ENCODE results near the gene EPN2. TPM values are rescaled to one million over a fixed set of nuclear protein-coding genes. Genes with fewer than 3 reads are reported as not detected.
A peak's percentile ranks its signal among the peaks of the same experiment; 100 is the strongest.

EPN2 gene
- polyA plus RNA-seq, 1 experiment: 21.2 TPM

DNA sequence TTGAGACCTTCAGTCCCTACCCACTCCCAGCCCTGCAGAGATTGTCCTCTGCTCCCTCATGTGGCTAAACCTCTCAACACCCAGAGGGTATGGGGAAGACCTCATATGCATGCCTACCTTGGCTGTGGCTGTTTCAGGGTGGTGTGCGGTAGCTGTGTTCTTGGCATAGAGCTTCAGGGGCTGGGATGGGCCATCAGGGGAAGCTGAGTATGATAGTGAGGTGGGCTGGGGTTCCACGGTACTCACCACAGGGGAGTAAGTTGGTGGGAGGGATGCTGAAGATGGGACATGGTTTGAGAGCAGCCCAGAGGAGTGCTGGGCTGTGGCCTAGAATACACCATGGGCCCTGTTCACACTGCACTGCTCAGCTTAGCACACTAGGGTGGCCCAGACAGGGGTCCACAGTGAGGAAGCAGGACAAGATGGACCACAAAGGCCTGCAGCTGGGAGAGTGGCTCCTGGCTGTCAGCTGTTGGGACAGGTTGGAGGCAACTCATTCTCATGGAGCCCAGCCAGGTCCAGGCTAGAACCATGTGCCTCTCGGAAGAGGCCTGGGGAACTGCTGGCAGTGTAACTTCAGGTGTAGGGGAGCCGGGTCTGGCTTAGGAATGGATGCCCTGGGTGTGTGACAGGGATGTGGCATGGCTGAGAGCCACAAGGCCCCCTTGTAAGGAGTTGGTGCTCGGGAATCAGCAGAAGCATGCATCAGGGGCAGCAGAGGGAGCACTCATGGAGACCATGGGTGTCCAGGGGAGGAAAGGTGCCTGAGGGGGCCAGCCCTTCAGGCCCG lies 146.7 kb downstream of the EPN2 start:
- Histone ChIP-seq H3K4me3 (ENCODE audit: low read depth, low read length) (no peak overlapping the region), H3K27me3 (ENCODE audit: control insufficient read depth, insufficient read depth, low read length) (no peaks in the 10 kb centered on the region), H3K36me3 (ENCODE audit: control insufficient read depth, insufficient read depth, low read length) (peaks cover 40% of the 10 kb centered on the region)
- DNase-seq (ENCODE audit: low read depth): no peak
- TF ChIP-seq, protein P1, sequence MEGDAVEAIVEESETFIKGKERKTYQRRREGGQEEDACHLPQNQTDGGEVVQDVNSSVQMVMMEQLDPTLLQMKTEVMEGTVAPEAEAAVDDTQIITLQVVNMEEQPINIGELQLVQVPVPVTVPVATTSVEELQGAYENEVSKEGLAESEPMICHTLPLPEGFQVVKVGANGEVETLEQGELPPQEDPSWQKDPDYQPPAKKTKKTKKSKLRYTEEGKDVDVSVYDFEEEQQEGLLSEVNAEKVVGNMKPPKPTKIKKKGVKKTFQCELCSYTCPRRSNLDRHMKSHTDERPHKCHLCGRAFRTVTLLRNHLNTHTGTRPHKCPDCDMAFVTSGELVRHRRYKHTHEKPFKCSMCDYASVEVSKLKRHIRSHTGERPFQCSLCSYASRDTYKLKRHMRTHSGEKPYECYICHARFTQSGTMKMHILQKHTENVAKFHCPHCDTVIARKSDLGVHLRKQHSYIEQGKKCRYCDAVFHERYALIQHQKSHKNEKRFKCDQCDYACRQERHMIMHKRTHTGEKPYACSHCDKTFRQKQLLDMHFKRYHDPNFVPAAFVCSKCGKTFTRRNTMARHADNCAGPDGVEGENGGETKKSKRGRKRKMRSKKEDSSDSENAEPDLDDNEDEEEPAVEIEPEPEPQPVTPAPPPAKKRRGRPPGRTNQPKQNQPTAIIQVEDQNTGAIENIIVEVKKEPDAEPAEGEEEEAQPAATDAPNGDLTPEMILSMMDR (IDR thresholded peaks at IDR 0.05; ENCODE audit: insufficient read depth, low read depth, low read length): no peak
- ChIA-PET CTCF (interaction anchor here (1.5 to 10.2 kb wide), 4 partner anchors 10 to 64 kb away, joined by 4 to 78 read pairs (median 7); partner anchors contain the start of gene RNF112), POLR2A (no interaction called here)

DNA sequence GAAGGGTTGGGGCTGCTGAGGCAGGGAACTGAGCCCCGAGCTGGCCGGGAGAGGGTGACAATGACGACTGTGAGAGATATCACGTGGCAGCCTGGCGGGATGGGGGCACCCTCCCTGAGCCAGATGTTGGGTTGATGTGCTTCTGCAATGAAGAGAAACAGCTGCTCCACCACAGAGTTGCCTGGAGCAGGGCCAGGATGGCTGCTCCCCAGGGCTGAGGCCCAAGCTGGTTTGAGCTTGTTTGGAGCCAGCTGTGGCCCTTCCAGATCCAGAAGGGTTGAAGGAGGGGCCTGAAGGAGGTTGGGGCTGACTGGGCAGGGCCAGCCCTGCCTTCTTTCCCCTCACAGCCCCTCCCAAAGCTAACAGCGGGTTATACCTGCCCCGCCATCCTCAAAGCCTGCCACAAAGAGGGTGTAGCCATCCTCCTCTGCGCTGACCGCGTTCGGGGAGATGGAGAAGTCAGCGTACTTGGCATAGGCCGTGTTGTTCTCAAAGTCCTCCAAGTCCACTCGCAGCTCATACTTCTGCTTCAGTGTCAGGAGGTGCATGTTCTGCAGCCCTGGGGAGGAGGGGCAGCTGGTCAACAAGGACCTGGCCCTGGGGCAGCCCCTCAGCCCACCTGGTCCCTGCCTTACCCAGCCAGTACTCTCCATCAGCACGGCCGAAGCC lies 147.7 kb downstream of the EPN2 start:
- peak; percentile 64 for DNase-seq (ENCODE audit: low read depth)
- TF ChIP-seq, protein P1 (IDR thresholded peaks at IDR 0.05; ENCODE audit: insufficient read depth, low read depth, low read length): no peak
- Histone ChIP-seq H3K27me3 (ENCODE audit: control insufficient read depth, insufficient read depth, low read length) (no peaks in the 10 kb centered on the region), H3K4me3 (ENCODE audit: low read depth, low read length) (no peak overlapping the region), H3K36me3 (ENCODE audit: control insufficient read depth, insufficient read depth, low read length) (peaks cover 38% of the 10 kb centered on the region)
- ChIA-PET POLR2A (no interaction called here), CTCF (interaction anchor here (1.5 to 10.2 kb wide), 4 partner anchors 10 to 63 kb away, joined by 4 to 78 read pairs (median 7); partner anchors contain the start of gene RNF112)

DNA sequence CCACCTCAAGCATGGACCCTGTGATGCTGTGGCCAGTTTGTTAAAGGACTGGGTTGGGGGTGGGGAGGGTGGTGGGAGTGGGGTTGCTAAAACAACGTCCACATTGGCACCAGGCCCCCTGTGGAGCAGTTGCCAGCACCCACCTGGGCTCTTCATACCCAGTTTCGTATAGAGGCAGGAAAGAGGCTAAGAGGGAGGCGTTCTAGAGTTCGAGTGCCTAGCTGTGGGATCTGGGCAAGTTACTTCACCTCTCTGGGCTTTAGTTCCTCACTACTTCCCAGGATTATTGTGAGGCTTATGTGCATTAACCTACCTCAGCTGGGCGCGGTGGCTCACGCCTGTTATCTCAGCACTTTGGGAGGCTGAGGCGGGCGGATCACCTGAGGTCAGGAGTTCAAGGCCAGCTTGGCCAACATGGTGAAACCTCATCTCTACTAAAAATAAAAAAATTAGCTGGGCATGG lies 148.4 kb downstream of the EPN2 start:
- H3K36me3 ChIP-seq (ENCODE audit: control insufficient read depth, insufficient read depth, low read length): peaks cover 33% of the 10 kb centered on the region
- no peaks in the 10 kb centered on the region for H3K27me3 ChIP-seq (ENCODE audit: control insufficient read depth, insufficient read depth, low read length)
- no peak overlapping the region; the same call in 1 of the 2 replicates for H3K4me3 ChIP-seq (ENCODE audit: low read depth, low read length)
- ChIA-PET CTCF (interaction anchor here (0.6 to 10.2 kb wide), 5 partner anchors 11 to 62 kb away, joined by 3 to 78 read pairs (median 6); partner anchors contain the start of gene RNF112), POLR2A (no interaction called here)
- TF ChIP-seq, protein P1 (IDR thresholded peaks at IDR 0.05; ENCODE audit: insufficient read depth, low read depth, low read length): no peak
- DNase-seq (ENCODE audit: low read depth): no peak

Small RNAs within 50 kb of the gene (small RNA-seq; reads per million reads assigned to genes)
- not detected for gene MIR1180 (ENCODE audit: insufficient read length, low read depth, low replicate concordance)

Other genes with a start within 250 kb of the EPN2 start
- 5.5 and 10.3 TPM in 2 replicates for gene FAM83G, start 232.6 kb upstream of the EPN2 start, polyA plus RNA-seq (2011; rRNA removed)
- 0.05 and 0.06 TPM in 2 replicates for gene GRAP, start 190.4 kb upstream of the EPN2 start, polyA plus RNA-seq (2011; rRNA removed)
- gene GRAPL, start 109.8 kb upstream of the EPN2 start, polyA plus RNA-seq (2011; rRNA removed): not detected in 2 replicates
- 43.3 and 55.8 TPM in 2 replicates for gene B9D1, start 125.4 kb downstream of the EPN2 start, polyA plus RNA-seq (2011; rRNA removed)
- gene MAPK7, start 141.1 kb downstream of the EPN2 start, polyA plus RNA-seq (2011; rRNA removed): 6.0 and 10.7 TPM in 2 replicates
- gene MFAP4, start 149.8 kb downstream of the EPN2 start, polyA plus RNA-seq (2011; rRNA removed): 62.1 and 86.8 TPM in 2 replicates
- 0.60 and 0.70 TPM in 2 replicates for gene RNF112, start 173.9 kb downstream of the EPN2 start, polyA plus RNA-seq (2011; rRNA removed)

Measured in BJ (cell line).